Thyroid gland (tissue), 4 donors: ENCODE measurements around the gene DOK7.

Experiments
- POLR2A ChIP-seq, 2 donors: fragments of 450-650 bp; IDR thresholded peaks; one replicate each; pipeline ENCODE4 v1.6.1; 2017; ENCODE audit warnings: antibody characterized with exemption in 2 of 2, mild to moderate bottlenecking in 2 of 2, moderate library complexity in 1 of 2
- TF ChIP-seq, protein P1 (sequence below), 6 experiments: fragments of 200-600 bp in 3 of 6; fragments of 450-650 bp in 3 of 6; sonication (generic) in 3 of 6; IDR thresholded peaks; one replicate each; pipeline ENCODE4 v1.5.1; 2016 to 2019; ENCODE audit warnings: antibody characterized with exemption in 6 of 6, mild to moderate bottlenecking in 2 of 6, inconsistent platforms in 1 of 6, moderate library complexity in 1 of 6

DNA sequence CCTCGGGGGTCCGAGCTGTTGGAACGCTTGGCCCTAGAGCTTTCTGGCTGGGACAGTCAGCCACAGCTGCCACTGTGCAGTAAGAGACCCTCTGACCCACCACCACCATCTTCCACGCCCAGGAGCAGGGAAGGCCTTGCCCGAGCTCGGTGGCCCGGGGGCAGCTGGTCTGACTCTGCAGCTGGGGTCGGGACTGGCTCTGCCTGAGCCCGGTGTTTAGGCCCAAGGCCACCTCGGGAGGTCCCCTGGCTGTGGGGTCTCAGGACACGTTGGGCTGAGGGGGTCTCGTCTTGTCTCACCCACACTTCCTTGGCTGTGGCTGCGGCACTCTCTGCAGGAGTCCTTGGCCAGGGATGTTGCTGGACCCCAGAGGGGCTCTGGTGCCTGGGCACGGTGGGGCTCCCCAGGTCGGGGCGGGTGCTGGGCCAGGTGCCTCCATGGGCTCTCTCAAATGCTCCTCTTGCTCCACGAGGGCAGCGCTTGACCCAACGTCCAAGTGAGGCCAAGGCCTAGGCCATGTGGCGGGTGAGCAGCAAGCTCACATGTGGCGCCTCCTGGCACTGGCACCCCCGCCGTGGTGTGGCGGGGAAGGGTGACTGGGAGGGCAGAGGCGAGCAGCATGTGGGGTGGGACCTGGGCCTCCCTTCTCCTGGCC is 22.9 kb downstream of the DOK7 start:
- TF ChIP-seq, protein P1, sequence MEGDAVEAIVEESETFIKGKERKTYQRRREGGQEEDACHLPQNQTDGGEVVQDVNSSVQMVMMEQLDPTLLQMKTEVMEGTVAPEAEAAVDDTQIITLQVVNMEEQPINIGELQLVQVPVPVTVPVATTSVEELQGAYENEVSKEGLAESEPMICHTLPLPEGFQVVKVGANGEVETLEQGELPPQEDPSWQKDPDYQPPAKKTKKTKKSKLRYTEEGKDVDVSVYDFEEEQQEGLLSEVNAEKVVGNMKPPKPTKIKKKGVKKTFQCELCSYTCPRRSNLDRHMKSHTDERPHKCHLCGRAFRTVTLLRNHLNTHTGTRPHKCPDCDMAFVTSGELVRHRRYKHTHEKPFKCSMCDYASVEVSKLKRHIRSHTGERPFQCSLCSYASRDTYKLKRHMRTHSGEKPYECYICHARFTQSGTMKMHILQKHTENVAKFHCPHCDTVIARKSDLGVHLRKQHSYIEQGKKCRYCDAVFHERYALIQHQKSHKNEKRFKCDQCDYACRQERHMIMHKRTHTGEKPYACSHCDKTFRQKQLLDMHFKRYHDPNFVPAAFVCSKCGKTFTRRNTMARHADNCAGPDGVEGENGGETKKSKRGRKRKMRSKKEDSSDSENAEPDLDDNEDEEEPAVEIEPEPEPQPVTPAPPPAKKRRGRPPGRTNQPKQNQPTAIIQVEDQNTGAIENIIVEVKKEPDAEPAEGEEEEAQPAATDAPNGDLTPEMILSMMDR (IDR thresholded peaks at IDR 0.05): no peak
- no peak for TF ChIP-seq POLR2A (IDR thresholded peaks at IDR 0.05)
